K562 (cell line): ENCODE results near the gene CNPY3. TPM values are rescaled to one million over a fixed set of nuclear protein-coding genes. Genes with fewer than 3 reads are reported as not detected.

Experiments used
- ATF4 ChIP-seq: fragments of 450-650 bp; formaldehyde crosslinking; IDR thresholded peaks from 2 replicates; pipeline ENCODE4 v1.4.0; 2022; ENCODE audit warnings: mild to moderate bottlenecking, moderate library complexity
- E2F1 ChIP-seq: sonication (generic); formaldehyde crosslinking; IDR thresholded peaks from 2 replicates; pipeline ENCODE4 v1.8.1; 2023; ENCODE audit warnings: mild to moderate bottlenecking, missing genetic modification reagents, moderate library complexity
- LCOR ChIP-seq: sonication (generic); formaldehyde crosslinking; IDR thresholded peaks from 2 replicates; pipeline ENCODE4 v1.8.0; 2022; ENCODE audit warnings: mild to moderate bottlenecking, missing genetic modification reagents
- RHOXF2B ChIP-seq: fragments of 250-450 bp; sonication (Bioruptor Pico); conservative IDR thresholded peaks from 2 replicates; pipeline ENCODE4 v1.5.1; 2021
- TARDBP ChIP-seq: fragments of 450-650 bp; IDR thresholded peaks from 2 replicates; pipeline ENCODE4 v1.6.1; 2016
- ZBTB12 ChIP-seq: fragments of 250-450 bp; sonication (Bioruptor Pico); IDR thresholded peaks from 2 replicates; pipeline ENCODE4 v1.4.0; 2020
- ZBTB40 ChIP-seq, 2 experiments: fragments of 450-650 bp in 1 of 2; sonication (generic) in 1 of 2; formaldehyde crosslinking in 1 of 2; IDR thresholded peaks; 2 replicates each; pipeline versions ENCODE4 v1.7.1 to v1.9.0; 2016 to 2022; ENCODE audit warnings: inconsistent platforms in 1 of 2, mild to moderate bottlenecking in 1 of 2, missing genetic modification reagents in 1 of 2
- ZKSCAN3 ChIP-seq: fragments of 250-450 bp; sonication (Bioruptor Pico); IDR thresholded peaks from 2 replicates; pipeline ENCODE4 v1.4.0; 2020
- ZNF174 ChIP-seq: fragments of 250-450 bp; sonication (Bioruptor Pico); IDR thresholded peaks from 2 replicates; pipeline ENCODE4 v1.4.0; 2020; ENCODE audit warnings: mild to moderate bottlenecking
- ZNF436 ChIP-seq: fragments of 250-450, 450-650 bp; sonication (Bioruptor Pico); formaldehyde crosslinking; IDR thresholded peaks from 2 replicates; pipeline ENCODE4 v1.7.0; 2020; ENCODE audit warnings: mild to moderate bottlenecking
- ZNF512 ChIP-seq: IDR thresholded peaks from 2 replicates; pipeline ENCODE4 v1.6.1; 2016; ENCODE audit warnings: missing genetic modification characterization, missing compliant biosample characterization
- polyA plus RNA-seq, 8 experiments: library from polyadenylated mRNA; depleted of rRNA in 4 of 8; stranded (reverse) in 5 of 8; unstranded in 3 of 8; fragments of >200 nt; fragmentation: Nextera tagmentation in 2 of 8; fragmentation: Illumina TruSeq in 1 of 8; extraction: Ambion mirVana in 2 of 8; extraction: Trizol in 1 of 8; gene quantifications; 2 replicates each; pipeline versions ENCODE4 v1.2.1 to v1.2.3, GENCODE V29; 2011 to 2014; ENCODE audit warnings: inconsistent platforms in 1 of 8, missing spikeins in 1 of 8
- total RNA-seq, 7 experiments: library from RNA; depleted of rRNA in 6 of 7; stranded (reverse); fragments of >200 nt in 6 of 7; fragmentation: Illumina TruSeq in 2 of 7; extraction: Trizol in 2 of 7; gene quantifications; 2 replicates each; pipeline versions ENCODE4 v1.2.1 to v1.2.3, GENCODE V29; 2011 to 2021; ENCODE audit warnings: low replicate concordance in 1 of 7

The CNPY3 gene
- total and polyA plus RNA-seq, 9 of the 15 experiments (the other 6 are each of a cell fraction or from before 2014, with no cell fraction given), result 2.4 to 37.4 (median 21.2) TPM

- 0 out of 2 replicates have a peak, but pooled peaks have one; percentile 12 for TF ChIP-seq ZBTB40 (IDR thresholded peaks at IDR 0.05)
- TF ChIP-seq ZBTB40 (CRISPR knock-in tag; IDR thresholded peaks at IDR 0.05), result no peak
- TF ChIP-seq ZNF174 (CRISPR knock-in tag), result no peak
- TF ChIP-seq RHOXF2B (CRISPR knock-in tag), result no peak
- TF ChIP-seq ZNF512 (tag), result no peak
- TF ChIP-seq TARDBP, result no peak
- peak; percentile 66; the same call in 1 of the 2 replicates for TF ChIP-seq LCOR (CRISPR knock-in tag)
- TF ChIP-seq ZBTB12 (CRISPR knock-in tag), result no peak
- no peak for TF ChIP-seq ZNF436
- peak; percentile 53; the same call in 1 of the 2 replicates for TF ChIP-seq E2F1 (CRISPR knock-in tag)
- no peak for TF ChIP-seq ZKSCAN3 (CRISPR knock-in tag)
- no peak for TF ChIP-seq ATF4
Observed at GRCh38 chr6:42984001-42984923, 55.0 kb downstream of the CNPY3 start, which contains the start of gene PPP2R5D (continued).
